GM18868 (cell line): ENCODE data around the gene DACT1.

Source experiments
- ATAC-seq: cut with Tn5 transposase; IDR thresholded peaks from one replicate; pipeline ENCODE4 v1.9.1; 2021; ENCODE audit warnings: mild to moderate bottlenecking, moderate library complexity; ENCODE audit not compliant: unreplicated experiment

DACT1 gene

GRCh38 chr14:58635091-58635830 lies 2.5 kb upstream of the DACT1 start:
- ATAC-seq = peak; percentile 30

GRCh38 chr14:58636129-58636528 lies 1.6 kb upstream of the DACT1 start:
- ATAC-seq = no peak

GRCh38 chr14:58637040-58637390 lies 747 bp upstream of the DACT1 start:
- ATAC-seq = peak; percentile 3

GRCh38 chr14:58638231-58639197 lies 752 bp downstream of the DACT1 start:
- peak; percentile 25 for ATAC-seq

GRCh38 chr14:58639198-58639565 lies 1.4 kb downstream of the DACT1 start:
- no peak for ATAC-seq

- no peak for ATAC-seq
Measured at GRCh38 chr14:58639842-58640484, 2.2 kb downstream of the DACT1 start.

GRCh38 chr14:58640959-58641358 lies 3.2 kb downstream of the DACT1 start:
- no peak for ATAC-seq

- ATAC-seq = no peak
Measured at GRCh38 chr14:58641509-58641908, 3.7 kb downstream of the DACT1 start.

- no peak for ATAC-seq
Measured at GRCh38 chr14:58643366-58643765, 5.6 kb downstream of the DACT1 start.

- ATAC-seq = no peak
Measured at GRCh38 chr14:58645641-58646040, 7.9 kb downstream of the DACT1 start.

- no peak for ATAC-seq
Measured at GRCh38 chr14:58646479-58646878, 8.7 kb downstream of the DACT1 start.

GRCh38 chr14:58647777-58648176 lies 10.0 kb downstream of the DACT1 start:
- ATAC-seq = no peak

- no peak for ATAC-seq
Measured at GRCh38 chr14:58650857-58651256, 13.1 kb downstream of the DACT1 start.

GRCh38 chr14:58656671-58657411 lies 19.1 kb downstream of the DACT1 start:
- ATAC-seq = no peak

- ATAC-seq = no peak
Measured at GRCh38 chr14:58659061-58659460, 21.3 kb downstream of the DACT1 start.

- ATAC-seq = no peak
Measured at GRCh38 chr14:58659846-58660245, 22.1 kb downstream of the DACT1 start.

- ATAC-seq = no peak
Measured at GRCh38 chr14:58660407-58660806, 22.6 kb downstream of the DACT1 start.

GRCh38 chr14:58662018-58662417 lies 24.3 kb downstream of the DACT1 start:
- no peak for ATAC-seq

- ATAC-seq = no peak
Measured at GRCh38 chr14:58662759-58663158, 25.0 kb downstream of the DACT1 start.

GRCh38 chr14:58663494-58664111 lies 25.8 kb downstream of the DACT1 start:
- ATAC-seq = no peak
